Right forelimb (tissue), 1 donor: Measurements from ENCODE around the gene TACSTD2.
"Not testable (repeated sequence)": the region's sequence is repeated elsewhere in the genome, so short reads cannot be mapped to it uniquely, and the experiment has no call there.

Source experiments
- DNase-seq: peaks from one replicate; pipeline ENCODE4 v3.0.0-alpha.2; 2018

TACSTD2 gene

GRCh38 chr1:58586271-58586670 is 9.2 kb upstream of the TACSTD2 start:
- no peak for DNase-seq

GRCh38 chr1:58585581-58586151 is 8.6 kb upstream of the TACSTD2 start:
- no peak for DNase-seq

GRCh38 chr1:58585166-58585565 is 8.1 kb upstream of the TACSTD2 start:
- DNase-seq, result no peak

- no peak for DNase-seq
These were observed 7.2 kb upstream of the TACSTD2 start for GRCh38 chr1:58584082-58584895.

- no peak for DNase-seq
These were observed 6.4 kb upstream of the TACSTD2 start for GRCh38 chr1:58583496-58583895.

- not testable (repeated sequence) for DNase-seq
These were observed 5.1 kb upstream of the TACSTD2 start for GRCh38 chr1:58582143-58582542.

- no peak for DNase-seq
These were observed 4.6 kb upstream of the TACSTD2 start for GRCh38 chr1:58581641-58582040.

GRCh38 chr1:58580186-58580585 is 3.1 kb upstream of the TACSTD2 start:
- DNase-seq, result no peak

GRCh38 chr1:58577654-58578030 is 590 bp upstream of the TACSTD2 start:
- no peak for DNase-seq

GRCh38 chr1:58576325-58576726 is 726 bp downstream of the TACSTD2 start:
- DNase-seq, result no peak

- no peak for DNase-seq
These were observed 1.3 kb downstream of the TACSTD2 start for GRCh38 chr1:58575551-58576324.

- DNase-seq, result no peak
These were observed 2.2 kb downstream of the TACSTD2 start for GRCh38 chr1:58574816-58575215.

GRCh38 chr1:58573705-58574591 is 3.1 kb downstream of the TACSTD2 start:
- no peak for DNase-seq

- no peak for DNase-seq
These were observed 3.9 kb downstream of the TACSTD2 start for GRCh38 chr1:58573138-58573537.

GRCh38 chr1:58572690-58573089 is 4.4 kb downstream of the TACSTD2 start:
- no peak for DNase-seq

GRCh38 chr1:58571616-58572015 is 5.4 kb downstream of the TACSTD2 start:
- no peak for DNase-seq

- no peak for DNase-seq
These were observed 6.2 kb downstream of the TACSTD2 start for GRCh38 chr1:58570817-58571216.

- no peak for DNase-seq
These were observed 7.0 kb downstream of the TACSTD2 start for GRCh38 chr1:58570094-58570493.

- no peak for DNase-seq
These were observed 8.1 kb downstream of the TACSTD2 start for GRCh38 chr1:58568911-58569310.

GRCh38 chr1:58568271-58568860 is 8.7 kb downstream of the TACSTD2 start:
- no peak for DNase-seq

GRCh38 chr1:58566339-58566738 is 10.7 kb downstream of the TACSTD2 start:
- no peak for DNase-seq

GRCh38 chr1:58563715-58564114 is 13.3 kb downstream of the TACSTD2 start:
- not testable (repeated sequence) for DNase-seq
